Neural cell (in vitro differentiated cells): ENCODE results near the gene PLXDC2. TPM values are rescaled to one million over a fixed set of nuclear protein-coding genes. Genes with fewer than 3 reads are reported as not detected.

Source experiments
- H2AFZ ChIP-seq: fragments of 200-600, 300-800 bp; sonication (generic), shearing (Covaris generic); 2 replicates; pipeline ENCODE4 v1.6.0; 2014; ENCODE audit warnings: low read depth, mild to moderate bottlenecking, antibody characterized with exemption, low read length, moderate library complexity
- H3F3A ChIP-seq: fragments of 200-600 bp; shearing (Covaris generic); 2 replicates; pipeline ENCODE4 v1.6.1; 2016; ENCODE audit warnings: mild to moderate bottlenecking, moderate library complexity, mixed read lengths, antibody characterized with exemption, low read length; ENCODE audit not compliant: insufficient read depth, poor library complexity, severe bottlenecking
- H3K27ac ChIP-seq: fragments of 200-600, 300-800 bp; sonication (generic), shearing (Covaris generic); 2 replicates; pipeline ENCODE4 v1.5.1; 2014; ENCODE audit warnings: mild to moderate bottlenecking, low read length, moderate library complexity
- H3K27me3 ChIP-seq: fragments of 300-800, 200-600 bp; sonication (generic), shearing (Covaris generic); 2 replicates; pipeline ENCODE4 v1.6.0; 2014; ENCODE audit warnings: mild to moderate bottlenecking, low read depth, low read length, moderate library complexity; ENCODE audit not compliant: insufficient read depth
- H3K36me3 ChIP-seq: fragments of 300-800, 200-600 bp; sonication (generic), shearing (Covaris generic); 2 replicates; pipeline ENCODE4 v1.5.1; 2014; ENCODE audit warnings: mild to moderate bottlenecking, antibody characterized with exemption, low read length, moderate library complexity; ENCODE audit not compliant: insufficient read depth
- H3K4me2 ChIP-seq: fragments of 300-800, 200-600 bp; sonication (generic), shearing (Covaris generic); 2 replicates; pipeline ENCODE4 v1.6.0; 2014; ENCODE audit warnings: mild to moderate bottlenecking, low read length
- H3K4me3 ChIP-seq: fragments of 300-800, 200-600 bp; sonication (generic), shearing (Covaris generic); 2 replicates; pipeline ENCODE4 v1.5.1; 2014; ENCODE audit warnings: mild to moderate bottlenecking, low read length, moderate library complexity
- H3K79me2 ChIP-seq: fragments of 200-600 bp; shearing (Covaris generic); replicated peaks from 2 replicates; pipeline ENCODE4 v1.6.0; 2014; ENCODE audit warnings: mild to moderate bottlenecking, low read length, moderate library complexity; ENCODE audit not compliant: insufficient read depth
- H3K9ac ChIP-seq: fragments of 300-800, 200-600 bp; sonication (generic), shearing (Covaris generic); 2 replicates; pipeline ENCODE4 v1.6.1; 2016; ENCODE audit warnings: mild to moderate bottlenecking, low read length, mixed read lengths
- H3K9me2 ChIP-seq: fragments of 200-600 bp; shearing (Covaris generic); 2 replicates; pipeline ENCODE4 v1.6.1; 2016; ENCODE audit warnings: mild to moderate bottlenecking, low read length, mixed read lengths; ENCODE audit not compliant: insufficient read depth
- H3K9me3 ChIP-seq: fragments of 200-600, 300-800 bp; sonication (generic), shearing (Covaris generic); 2 replicates; pipeline ENCODE4 v1.6.1; 2016; ENCODE audit warnings: mild to moderate bottlenecking, mixed run types, low read length, moderate library complexity, mixed read lengths
- H4K20me1 ChIP-seq: fragments of 200-600 bp; shearing (Covaris generic); 2 replicates; pipeline ENCODE4 v1.6.1; 2016; ENCODE audit warnings: mild to moderate bottlenecking, mixed run types; ENCODE audit not compliant: insufficient read depth
- EP300 ChIP-seq: fragments of 450-650 bp; conservative IDR thresholded peaks from 2 replicates; pipeline ENCODE4 v1.6.1; 2014; ENCODE audit warnings: antibody characterized with exemption, mild to moderate bottlenecking, moderate library complexity; ENCODE audit not compliant: poor library complexity, severe bottlenecking
- EZH2 ChIP-seq: fragments of 200-600, 300-800 bp; shearing (Covaris generic), sonication (generic); IDR thresholded peaks from 2 replicates; pipeline ENCODE4 v1.6.1; 2014; ENCODE audit warnings: antibody characterized with exemption, low read length, borderline replicate concordance, mild to moderate bottlenecking; ENCODE audit not compliant: insufficient read depth, poor library complexity, severe bottlenecking
- MXI1 ChIP-seq: fragments of 450-650 bp; conservative IDR thresholded peaks from 2 replicates; pipeline ENCODE4 v1.6.1; 2014; ENCODE audit warnings: antibody characterized with exemption, mild to moderate bottlenecking; ENCODE audit not compliant: poor library complexity, severe bottlenecking
- POLR2AphosphoS5 ChIP-seq: IDR thresholded peaks from 2 replicates; pipeline ENCODE4 v1.6.1; 2012
- RAD21 ChIP-seq: fragments of 450-650 bp; conservative IDR thresholded peaks from 2 replicates; pipeline ENCODE4 v1.6.1; 2014; ENCODE audit warnings: antibody characterized with exemption, mild to moderate bottlenecking, moderate library complexity
- SMC3 ChIP-seq: fragments of 450-650 bp; conservative IDR thresholded peaks from 2 replicates; pipeline ENCODE4 v1.6.1; 2014; ENCODE audit warnings: antibody characterized with exemption, mild to moderate bottlenecking, moderate library complexity; ENCODE audit not compliant: poor library complexity
- TAF1 ChIP-seq: IDR thresholded peaks from 2 replicates; pipeline ENCODE4 v1.6.1; 2012; ENCODE audit warnings: low read depth
- polyA plus RNA-seq: library from polyadenylated mRNA; depleted of rRNA; stranded (reverse); fragments of >200 nt; gene quantifications from 2 replicates; pipeline ENCODE4 v1.2.3, GENCODE V29; 2014
- TF ChIP-seq, protein P1 (sequence below): IDR thresholded peaks from 2 replicates; pipeline ENCODE4 v1.6.1; 2012; ENCODE audit warnings: borderline replicate concordance
- TF ChIP-seq, protein P2 (sequence below): fragments of 450-650 bp; IDR thresholded peaks from 2 replicates; pipeline ENCODE4 v1.5.1; 2014; ENCODE audit warnings: antibody characterized with exemption, mild to moderate bottlenecking, moderate library complexity; ENCODE audit not compliant: poor library complexity, severe bottlenecking

The PLXDC2 gene
- polyA plus RNA-seq, 1 donor from 2014 or later, result 2.3 TPM

DNA sequence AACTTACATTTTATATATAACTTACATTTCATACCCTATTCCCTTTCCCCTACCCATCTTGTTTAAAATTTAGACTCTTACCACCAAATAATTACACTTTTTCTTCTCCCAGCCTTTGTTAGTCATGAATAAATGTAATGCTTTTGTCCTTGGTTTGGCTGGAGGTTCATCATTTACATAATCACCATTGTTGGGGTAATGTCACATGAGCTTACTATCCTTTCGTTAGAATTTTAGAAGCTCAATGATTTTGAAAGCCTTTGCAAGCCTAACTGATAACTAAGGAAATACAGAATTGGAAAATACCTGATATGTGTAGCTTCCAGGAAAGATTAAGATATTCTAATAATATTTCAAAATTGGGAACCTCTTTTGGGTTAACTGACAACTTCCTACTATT, 171.7 kb downstream of the PLXDC2 start:
- TF ChIP-seq MXI1 (no peak), SMC3 (no peak), EZH2 (no peak), POLR2AphosphoS5 (no peak), RAD21 (no peak), TAF1 (no peak), EP300 (no peak)
- TF ChIP-seq, protein P1, sequence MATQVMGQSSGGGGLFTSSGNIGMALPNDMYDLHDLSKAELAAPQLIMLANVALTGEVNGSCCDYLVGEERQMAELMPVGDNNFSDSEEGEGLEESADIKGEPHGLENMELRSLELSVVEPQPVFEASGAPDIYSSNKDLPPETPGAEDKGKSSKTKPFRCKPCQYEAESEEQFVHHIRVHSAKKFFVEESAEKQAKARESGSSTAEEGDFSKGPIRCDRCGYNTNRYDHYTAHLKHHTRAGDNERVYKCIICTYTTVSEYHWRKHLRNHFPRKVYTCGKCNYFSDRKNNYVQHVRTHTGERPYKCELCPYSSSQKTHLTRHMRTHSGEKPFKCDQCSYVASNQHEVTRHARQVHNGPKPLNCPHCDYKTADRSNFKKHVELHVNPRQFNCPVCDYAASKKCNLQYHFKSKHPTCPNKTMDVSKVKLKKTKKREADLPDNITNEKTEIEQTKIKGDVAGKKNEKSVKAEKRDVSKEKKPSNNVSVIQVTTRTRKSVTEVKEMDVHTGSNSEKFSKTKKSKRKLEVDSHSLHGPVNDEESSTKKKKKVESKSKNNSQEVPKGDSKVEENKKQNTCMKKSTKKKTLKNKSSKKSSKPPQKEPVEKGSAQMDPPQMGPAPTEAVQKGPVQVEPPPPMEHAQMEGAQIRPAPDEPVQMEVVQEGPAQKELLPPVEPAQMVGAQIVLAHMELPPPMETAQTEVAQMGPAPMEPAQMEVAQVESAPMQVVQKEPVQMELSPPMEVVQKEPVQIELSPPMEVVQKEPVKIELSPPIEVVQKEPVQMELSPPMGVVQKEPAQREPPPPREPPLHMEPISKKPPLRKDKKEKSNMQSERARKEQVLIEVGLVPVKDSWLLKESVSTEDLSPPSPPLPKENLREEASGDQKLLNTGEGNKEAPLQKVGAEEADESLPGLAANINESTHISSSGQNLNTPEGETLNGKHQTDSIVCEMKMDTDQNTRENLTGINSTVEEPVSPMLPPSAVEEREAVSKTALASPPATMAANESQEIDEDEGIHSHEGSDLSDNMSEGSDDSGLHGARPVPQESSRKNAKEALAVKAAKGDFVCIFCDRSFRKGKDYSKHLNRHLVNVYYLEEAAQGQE, result no peak
- TF ChIP-seq, protein P2, sequence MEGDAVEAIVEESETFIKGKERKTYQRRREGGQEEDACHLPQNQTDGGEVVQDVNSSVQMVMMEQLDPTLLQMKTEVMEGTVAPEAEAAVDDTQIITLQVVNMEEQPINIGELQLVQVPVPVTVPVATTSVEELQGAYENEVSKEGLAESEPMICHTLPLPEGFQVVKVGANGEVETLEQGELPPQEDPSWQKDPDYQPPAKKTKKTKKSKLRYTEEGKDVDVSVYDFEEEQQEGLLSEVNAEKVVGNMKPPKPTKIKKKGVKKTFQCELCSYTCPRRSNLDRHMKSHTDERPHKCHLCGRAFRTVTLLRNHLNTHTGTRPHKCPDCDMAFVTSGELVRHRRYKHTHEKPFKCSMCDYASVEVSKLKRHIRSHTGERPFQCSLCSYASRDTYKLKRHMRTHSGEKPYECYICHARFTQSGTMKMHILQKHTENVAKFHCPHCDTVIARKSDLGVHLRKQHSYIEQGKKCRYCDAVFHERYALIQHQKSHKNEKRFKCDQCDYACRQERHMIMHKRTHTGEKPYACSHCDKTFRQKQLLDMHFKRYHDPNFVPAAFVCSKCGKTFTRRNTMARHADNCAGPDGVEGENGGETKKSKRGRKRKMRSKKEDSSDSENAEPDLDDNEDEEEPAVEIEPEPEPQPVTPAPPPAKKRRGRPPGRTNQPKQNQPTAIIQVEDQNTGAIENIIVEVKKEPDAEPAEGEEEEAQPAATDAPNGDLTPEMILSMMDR, result no peak
- Histone ChIP-seq H3K27ac (no peak overlapping the region), H3K9me3 (no peaks in the 10 kb centered on the region), H3K9ac (no peak overlapping the region), H3K4me2 (no peak overlapping the region), H3K27me3 (no peaks in the 10 kb centered on the region), H4K20me1 (no peaks in the 10 kb centered on the region), H3K79me2 (peaks cover 3% of the 10 kb centered on the region), H3K36me3 (no peaks in the 10 kb centered on the region), H3K4me3 (no peak overlapping the region), H3K9me2 (no peaks in the 10 kb centered on the region), H3F3A (no peaks in the 10 kb centered on the region), H2AFZ (no peak overlapping the region)

DNA sequence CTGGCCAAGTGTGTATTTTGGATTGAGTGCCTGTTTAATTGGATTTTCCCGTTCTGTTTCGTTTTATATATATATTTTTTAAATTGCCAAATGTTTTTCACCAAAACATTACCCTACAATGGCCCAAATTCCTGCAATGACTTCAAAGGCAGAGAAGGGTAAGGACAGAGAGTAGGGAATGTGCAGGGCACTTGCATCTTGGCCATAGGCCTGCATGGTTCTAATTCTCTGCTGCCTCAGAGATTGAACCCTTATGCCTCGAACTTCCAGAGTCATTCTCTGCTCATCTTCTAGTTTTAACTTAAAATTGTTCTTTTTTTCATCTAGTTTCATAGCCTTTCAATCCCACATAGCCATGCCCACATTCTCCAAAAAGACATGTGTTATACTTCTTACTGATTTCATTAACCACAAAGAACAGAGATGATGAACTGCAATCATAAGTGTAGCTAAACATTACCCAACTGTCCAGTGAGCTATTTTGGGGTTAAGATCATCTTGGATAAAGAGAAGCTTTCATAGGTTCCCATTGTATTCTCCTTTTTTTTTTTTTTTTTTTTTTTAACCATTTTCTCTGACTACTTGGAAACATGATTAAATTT, 177.6 kb downstream of the PLXDC2 start:
- no peak overlapping the region for H2AFZ ChIP-seq
- H3K27ac ChIP-seq, result no peak overlapping the region
- H3K36me3 ChIP-seq, result no peaks in the 10 kb centered on the region
- TF ChIP-seq RAD21 (no peak), TAF1 (no peak), EP300 (no peak), POLR2AphosphoS5 (no peak), MXI1 (no peak), SMC3 (no peak), EZH2 (no peak)
- TF ChIP-seq, protein P1, result no peak
- TF ChIP-seq, protein P2, result no peak
- no peak overlapping the region for H3K4me2 ChIP-seq
- H3K79me2 ChIP-seq, result peaks cover 3% of the 10 kb centered on the region
- H3F3A ChIP-seq, result no peaks in the 10 kb centered on the region
- no peak overlapping the region for H3K9ac ChIP-seq
- no peaks in the 10 kb centered on the region for H3K9me3 ChIP-seq
- no peaks in the 10 kb centered on the region for H3K27me3 ChIP-seq
- no peaks in the 10 kb centered on the region for H4K20me1 ChIP-seq
- no peak overlapping the region for H3K4me3 ChIP-seq
- H3K9me2 ChIP-seq, result no peaks in the 10 kb centered on the region
